SK-N-DZ (cell line): Measurements from ENCODE around the gene WDR81. TPM values are rescaled to one million over a fixed set of nuclear protein-coding genes. Genes with fewer than 3 reads are reported as not detected.
"Not testable (repeated sequence)": the region's sequence is repeated elsewhere in the genome, so short reads cannot be mapped to it uniquely, and the experiment has no call there.

ENCODE experiments used
- DNase-seq: peaks from one replicate; pipeline ENCODE4 v3.0.0-alpha.2; 2015; ENCODE audit warnings: low spot score
- polyA plus RNA-seq, 2 experiments: library from polyadenylated mRNA; depleted of rRNA; stranded (reverse); fragments of >200 nt; gene quantifications; 2 replicates each; pipeline ENCODE4 v1.2.3, GENCODE V29; 2014

WDR81 gene
- polyA plus RNA-seq (2014; cell fraction: cytosol; rRNA removed): 21.5 and 24.9 TPM in 2 replicates
- polyA plus RNA-seq (2014; cell fraction: nucleus; rRNA removed): 42.6 and 48.5 TPM in 2 replicates

- peak; percentile 85 for DNase-seq
Observed at GRCh38 chr17:1724351-1724868, at the start of gene WDR81. Gene WDR81, plus strand, starts transcription at chr17:1724704. Its CDS starts 256 bp downstream, at chr17:1724960.

GRCh38 chr17:1676401-1676800 is 48.1 kb upstream of the WDR81 start:
- DNase-seq: no peak

GRCh38 chr17:1683459-1683858 is 41.0 kb upstream of the WDR81 start:
- DNase-seq: no peak

GRCh38 chr17:1684378-1685189 is 39.9 kb upstream of the WDR81 start, which contains the start of gene PRPF8:
Gene PRPF8, minus strand, starts transcription at chr17:1684867. Its CDS starts 296 bp downstream, at chr17:1684571.
- DNase-seq: peak; percentile 99

- DNase-seq: no peak
Observed at GRCh38 chr17:1686086-1686485, 38.4 kb upstream of the WDR81 start.

- DNase-seq: not testable (repeated sequence)
Observed at GRCh38 chr17:1688405-1688804, 36.1 kb upstream of the WDR81 start.

- DNase-seq: no peak
Observed at GRCh38 chr17:1690544-1691221, 33.8 kb upstream of the WDR81 start.

GRCh38 chr17:1693339-1693738 is 31.2 kb upstream of the WDR81 start:
- no peak for DNase-seq

GRCh38 chr17:1695365-1695764 is 29.1 kb upstream of the WDR81 start:
- DNase-seq: no peak

GRCh38 chr17:1697681-1698080 is 26.8 kb upstream of the WDR81 start:
- no peak for DNase-seq

- not testable (repeated sequence) for DNase-seq
Observed at GRCh38 chr17:1699891-1700290, 24.6 kb upstream of the WDR81 start.

- DNase-seq: no peak
Observed at GRCh38 chr17:1703063-1703462, 21.4 kb upstream of the WDR81 start.

GRCh38 chr17:1705004-1705403 is 19.5 kb upstream of the WDR81 start:
- DNase-seq: no peak

GRCh38 chr17:1707107-1707506 is 17.4 kb upstream of the WDR81 start:
- no peak for DNase-seq

- DNase-seq: not testable (repeated sequence)
Observed at GRCh38 chr17:1708791-1709346, 15.6 kb upstream of the WDR81 start.

GRCh38 chr17:1709403-1709951 is 15.0 kb upstream of the WDR81 start:
- DNase-seq: no peak

- DNase-seq: no peak
Observed at GRCh38 chr17:1709971-1710806, 14.3 kb upstream of the WDR81 start, which contains the start of gene TLCD2. Gene TLCD2, minus strand, starts transcription at chr17:1710377. Its CDS starts 135 bp downstream, at chr17:1710242.

GRCh38 chr17:1710807-1711553 is 13.5 kb upstream of the WDR81 start:
- DNase-seq: no peak

GRCh38 chr17:1711804-1712203 is 12.7 kb upstream of the WDR81 start:
- DNase-seq: no peak

GRCh38 chr17:1712271-1712670 is 12.2 kb upstream of the WDR81 start:
- DNase-seq: no peak
